Left ventricle myocardium inferior (tissue), 1 donor: ENCODE data around the gene PRKG1. TPM values are rescaled to one million over a fixed set of nuclear protein-coding genes. Genes with fewer than 3 reads are reported as not detected.

ENCODE experiments used
- DNase-seq: peaks from one replicate; pipeline ENCODE4 v3.0.0-alpha.2; 2020
- H3K27ac ChIP-seq: fragments of 200-600 bp; replicated peaks from 2 replicates; pipeline ENCODE4 v1.8.0; 2021
- H3K27me3 ChIP-seq: fragments of 200-600 bp; 2 replicates; pipeline ENCODE4 v1.8.0; 2021; ENCODE audit warnings: low read depth
- H3K36me3 ChIP-seq: fragments of 200-600 bp; 2 replicates; pipeline ENCODE4 v1.8.0; 2021
- H3K4me1 ChIP-seq: fragments of 200-600 bp; 2 replicates; pipeline ENCODE4 v1.8.0; 2021
- H3K4me3 ChIP-seq: fragments of 200-600 bp; 2 replicates; pipeline ENCODE4 v1.8.0; 2021; ENCODE audit warnings: mild to moderate bottlenecking, moderate library complexity
- H3K9me3 ChIP-seq: fragments of 200-600 bp; replicated peaks from 2 replicates; pipeline ENCODE4 v1.8.0; 2021
- CTCF ChIP-seq: fragments of 200-600 bp; IDR thresholded peaks from 2 replicates; pipeline ENCODE4 v1.8.0; 2021; ENCODE audit warnings: antibody characterized with exemption, mild to moderate bottlenecking, borderline replicate concordance
- intact Hi-C: fragments of 100-400 bp; cut with micrococcal nuclease; formaldehyde crosslinking; loops from one replicate; pipeline ENCODE4 v1.11.0; 2022
- total RNA-seq: library from RNA; stranded (reverse); fragmentation: NEBNext Ultra II Directional; extraction: Animal tissue kit (Norgen Biotek cat#: 25700); gene quantifications from one replicate; pipeline ENCODE4 v1.2.1, GENCODE V29; 2021
- donor health status: DM: no; HTN: yes; CAD: no; lungs with severe emphysema.

Gene PRKG1
- total RNA-seq, 1 donor from 2014 or later, result 38.9 TPM

- no peaks in the 10 kb centered on the region for H3K9me3 ChIP-seq
- no peak overlapping the region for H3K4me3 ChIP-seq
- DNase-seq, result no peak
- intact Hi-C loops, result no loop called here
- H3K27ac ChIP-seq, result no peak overlapping the region
- H3K27me3 ChIP-seq, result no peaks in the 10 kb centered on the region
- TF ChIP-seq CTCF, result no peak
- no peaks in the 10 kb centered on the region for H3K36me3 ChIP-seq
- H3K4me1 ChIP-seq, result peaks cover 2% of the 10 kb centered on the region
Observed at GRCh38 chr10:52043811-52044210, 969.5 kb downstream of the PRKG1 start.

- intact Hi-C loops, result no loop called here
- Histone ChIP-seq H3K4me1 (peaks cover 6% of the 10 kb centered on the region), H3K27ac (no peak overlapping the region), H3K36me3 (no peaks in the 10 kb centered on the region), H3K4me3 (no peak overlapping the region), H3K27me3 (no peaks in the 10 kb centered on the region), H3K9me3 (no peaks in the 10 kb centered on the region)
- no peak for TF ChIP-seq CTCF
- no peak for DNase-seq
Observed at GRCh38 chr10:52048051-52048450, 973.8 kb downstream of the PRKG1 start.

GRCh38 chr10:52050429-52051047 lies 976.3 kb downstream of the PRKG1 start:
- intact Hi-C loops, result no loop called here
- H3K4me1 ChIP-seq, result peaks cover 6% of the 10 kb centered on the region

GRCh38 chr10:52053497-52053896 lies 979.2 kb downstream of the PRKG1 start:
- intact Hi-C loops, result no loop called here
- H3K4me1 ChIP-seq, result peaks cover 6% of the 10 kb centered on the region
- DNase-seq, result no peak
- H3K27ac ChIP-seq, result no peak overlapping the region
- no peaks in the 10 kb centered on the region for H3K27me3 ChIP-seq
- H3K9me3 ChIP-seq, result no peaks in the 10 kb centered on the region
- H3K4me3 ChIP-seq, result no peak overlapping the region
- TF ChIP-seq CTCF, result no peak
- no peaks in the 10 kb centered on the region for H3K36me3 ChIP-seq

More at GRCh38 chr10:52050429-52051047, 976.3 kb downstream of the PRKG1 start:
- no peaks in the 10 kb centered on the region for H3K27me3 ChIP-seq
- H3K36me3 ChIP-seq, result no peaks in the 10 kb centered on the region
- no peak for DNase-seq
- H3K27ac ChIP-seq, result no peak overlapping the region
- TF ChIP-seq CTCF, result no peak
- no peaks in the 10 kb centered on the region for H3K9me3 ChIP-seq
- no peak overlapping the region for H3K4me3 ChIP-seq

- Histone ChIP-seq H3K9me3 (no peaks in the 10 kb centered on the region), H3K27ac (no peak overlapping the region), H3K4me1 (no peaks in the 10 kb centered on the region), H3K4me3 (no peak overlapping the region), H3K27me3 (no peaks in the 10 kb centered on the region), H3K36me3 (no peaks in the 10 kb centered on the region)
- TF ChIP-seq CTCF, result no peak
- DNase-seq, result no peak
- intact Hi-C loops, result no loop called here
Observed at GRCh38 chr10:52056291-52056690, 982.0 kb downstream of the PRKG1 start.
